Tibial artery (tissue), 4 donors: ENCODE data around the gene MYOM1.

Experiments used
- DNase-seq, 2 donors: peaks; one replicate each; pipeline ENCODE4 v3.0.0-alpha.2; 2019
- H3K27ac ChIP-seq, 2 donors: fragments of 200-600 bp; sonication (generic) in 1 of 2; 1 replicate in 1 of 2; 2 replicates in 1 of 2; pipeline ENCODE4 v1.5.1; 2018 to 2019; ENCODE audit warnings: mild to moderate bottlenecking in 1 of 2
- H3K27me3 ChIP-seq, 2 donors: fragments of 200-600 bp; sonication (generic) in 1 of 2; one replicate each; pipeline versions ENCODE4 v1.5.1 to v1.6.0; 2016 to 2019
- H3K36me3 ChIP-seq, 3 donors: fragments of 200-600 bp; sonication (generic) in 2 of 3; one replicate each; pipeline ENCODE4 v1.5.1; 2016 to 2019; ENCODE audit warnings: mild to moderate bottlenecking in 2 of 3
- H3K4me1 ChIP-seq, 4 donors: fragments of 200-600 bp; sonication (generic) in 2 of 4; 1 replicate in 3 of 4; 2 replicates in 1 of 4; pipeline ENCODE4 v1.5.1; 2016 to 2019
- H3K4me3 ChIP-seq, 2 donors: fragments of 200-600 bp; sonication (generic) in 1 of 2; 1 replicate in 1 of 2; 2 replicates in 1 of 2; pipeline ENCODE4 v1.5.1; 2018 to 2019; ENCODE audit warnings: mild to moderate bottlenecking in 2 of 2
- H3K9me3 ChIP-seq, 3 donors: fragments of 200-600 bp; sonication (generic) in 1 of 3; one replicate each; pipeline ENCODE4 v1.5.1; 2016 to 2019
- intact Hi-C: fragments of 100-400 bp; cut with DNase I; formaldehyde crosslinking; loops from one replicate; pipeline ENCODE4 v1.15.0; 2023; ENCODE audit warnings: low total_unique reads
- TF ChIP-seq, protein P1 (sequence below), 2 experiments: fragments of 200-600 bp in 1 of 2; fragments of 450-650 bp in 1 of 2; IDR thresholded peaks; one replicate each; pipeline ENCODE4 v1.5.1; 2017 to 2019; ENCODE audit warnings: antibody characterized with exemption in 2 of 2, mild to moderate bottlenecking in 1 of 2, moderate library complexity in 1 of 2

The MYOM1 gene

GRCh38 chr18:3264362-3264761, 44.6 kb upstream of the MYOM1 start:
- intact Hi-C loops = loop anchor here (5.0 kb wide), 1 partner anchor 183 kb away; no protein-coding TSS in a partner anchor
- TF ChIP-seq, protein P1, sequence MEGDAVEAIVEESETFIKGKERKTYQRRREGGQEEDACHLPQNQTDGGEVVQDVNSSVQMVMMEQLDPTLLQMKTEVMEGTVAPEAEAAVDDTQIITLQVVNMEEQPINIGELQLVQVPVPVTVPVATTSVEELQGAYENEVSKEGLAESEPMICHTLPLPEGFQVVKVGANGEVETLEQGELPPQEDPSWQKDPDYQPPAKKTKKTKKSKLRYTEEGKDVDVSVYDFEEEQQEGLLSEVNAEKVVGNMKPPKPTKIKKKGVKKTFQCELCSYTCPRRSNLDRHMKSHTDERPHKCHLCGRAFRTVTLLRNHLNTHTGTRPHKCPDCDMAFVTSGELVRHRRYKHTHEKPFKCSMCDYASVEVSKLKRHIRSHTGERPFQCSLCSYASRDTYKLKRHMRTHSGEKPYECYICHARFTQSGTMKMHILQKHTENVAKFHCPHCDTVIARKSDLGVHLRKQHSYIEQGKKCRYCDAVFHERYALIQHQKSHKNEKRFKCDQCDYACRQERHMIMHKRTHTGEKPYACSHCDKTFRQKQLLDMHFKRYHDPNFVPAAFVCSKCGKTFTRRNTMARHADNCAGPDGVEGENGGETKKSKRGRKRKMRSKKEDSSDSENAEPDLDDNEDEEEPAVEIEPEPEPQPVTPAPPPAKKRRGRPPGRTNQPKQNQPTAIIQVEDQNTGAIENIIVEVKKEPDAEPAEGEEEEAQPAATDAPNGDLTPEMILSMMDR (IDR thresholded peaks at IDR 0.05) = no peak
- no peak for DNase-seq
- no peaks in the 10 kb centered on the region for H3K36me3 ChIP-seq
- no peaks in the 10 kb centered on the region for H3K9me3 ChIP-seq
- peak overlapping the region; percentile 95 to 98 for H3K4me3 ChIP-seq
- H3K4me1 ChIP-seq = peaks cover 12 to 85% (median 63%) of the 10 kb centered on the region in 4 donors
- H3K27me3 ChIP-seq = no peaks in the 10 kb centered on the region
- peak overlapping the region in 1 of 2 donors; percentile 92 for H3K27ac ChIP-seq

- peak overlapping the region; percentile 92 to 93 for H3K27ac ChIP-seq
- H3K27me3 ChIP-seq = no peaks in the 10 kb centered on the region
- H3K9me3 ChIP-seq = no peaks in the 10 kb centered on the region
- peaks cover 8 to 9% (median 8%) of the 10 kb centered on the region in 3 donors for H3K36me3 ChIP-seq
- H3K4me1 ChIP-seq = peaks cover 12 to 79% (median 54%) of the 10 kb centered on the region in 4 donors
- intact Hi-C loops = loop anchor here (5.0 kb wide), 1 partner anchor 184 kb away; no protein-coding TSS in a partner anchor
- no peak for DNase-seq
- TF ChIP-seq, protein P1 (IDR thresholded peaks at IDR 0.05) = no peak
- peak overlapping the region; percentile 95 to 98 for H3K4me3 ChIP-seq
These were observed 43.4 kb upstream of the MYOM1 start for GRCh38 chr18:3263132-3263700.

DNA sequence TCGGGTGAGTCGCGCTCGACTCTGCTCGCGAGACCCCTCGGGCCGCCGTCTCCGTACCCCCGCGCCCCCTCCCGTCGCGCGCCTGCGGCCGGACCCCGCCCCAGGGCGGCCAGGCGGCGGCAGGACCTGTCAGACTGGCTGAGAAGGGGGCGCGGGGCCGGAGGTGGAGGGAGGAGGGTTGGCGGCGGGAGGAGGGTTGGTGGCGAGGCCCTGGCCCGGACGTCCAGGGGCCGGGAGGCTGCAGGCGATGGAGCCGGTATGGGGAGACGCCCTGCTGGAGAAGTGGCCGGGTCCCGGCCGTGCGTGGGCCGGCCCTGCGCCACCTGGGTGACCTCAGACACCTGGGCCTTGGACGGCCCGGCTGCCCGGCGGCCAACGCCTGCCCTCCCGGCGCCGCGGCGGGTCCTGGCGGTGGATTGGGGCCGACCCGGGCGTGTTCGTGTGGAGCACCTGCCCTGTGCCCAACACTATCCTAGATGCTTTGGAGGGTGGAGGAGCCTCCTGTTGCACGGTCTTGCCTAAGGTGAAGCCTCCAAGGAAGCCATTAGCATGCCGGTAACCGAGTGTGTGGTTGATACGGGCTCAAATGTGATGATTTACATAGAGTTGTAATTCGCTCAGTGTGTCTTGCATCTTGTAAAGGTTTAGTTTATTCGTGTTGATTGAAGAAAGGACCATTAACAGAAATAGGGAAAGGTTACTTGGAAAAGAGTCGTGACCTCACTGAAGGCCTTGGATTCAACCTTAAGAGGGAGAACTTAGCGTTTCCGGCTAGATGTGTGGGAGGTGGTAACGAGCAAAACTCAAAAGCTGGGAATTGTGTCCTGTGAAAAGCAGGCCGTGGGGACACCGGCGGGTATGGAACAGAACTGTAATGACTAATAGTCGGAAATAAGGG, 42.7 kb upstream of the MYOM1 start:
- peaks cover 15 to 16% (median 15%) of the 10 kb centered on the region in 3 donors for H3K36me3 ChIP-seq
- peak overlapping the region; percentile 92 to 93 for H3K27ac ChIP-seq
- no peaks in the 10 kb centered on the region for H3K9me3 ChIP-seq
- H3K4me1 ChIP-seq = peaks cover 10 to 79% (median 52%) of the 10 kb centered on the region in 4 donors
- peak overlapping the region; percentile 95 to 98 for H3K4me3 ChIP-seq
- no peaks in the 10 kb centered on the region for H3K27me3 ChIP-seq
- intact Hi-C loops = loop anchor here (5.0 kb wide), 1 partner anchor 185 kb away; no protein-coding TSS in a partner anchor
- no peak for DNase-seq
- TF ChIP-seq, protein P1 (IDR thresholded peaks at IDR 0.05) = no peak

DNA sequence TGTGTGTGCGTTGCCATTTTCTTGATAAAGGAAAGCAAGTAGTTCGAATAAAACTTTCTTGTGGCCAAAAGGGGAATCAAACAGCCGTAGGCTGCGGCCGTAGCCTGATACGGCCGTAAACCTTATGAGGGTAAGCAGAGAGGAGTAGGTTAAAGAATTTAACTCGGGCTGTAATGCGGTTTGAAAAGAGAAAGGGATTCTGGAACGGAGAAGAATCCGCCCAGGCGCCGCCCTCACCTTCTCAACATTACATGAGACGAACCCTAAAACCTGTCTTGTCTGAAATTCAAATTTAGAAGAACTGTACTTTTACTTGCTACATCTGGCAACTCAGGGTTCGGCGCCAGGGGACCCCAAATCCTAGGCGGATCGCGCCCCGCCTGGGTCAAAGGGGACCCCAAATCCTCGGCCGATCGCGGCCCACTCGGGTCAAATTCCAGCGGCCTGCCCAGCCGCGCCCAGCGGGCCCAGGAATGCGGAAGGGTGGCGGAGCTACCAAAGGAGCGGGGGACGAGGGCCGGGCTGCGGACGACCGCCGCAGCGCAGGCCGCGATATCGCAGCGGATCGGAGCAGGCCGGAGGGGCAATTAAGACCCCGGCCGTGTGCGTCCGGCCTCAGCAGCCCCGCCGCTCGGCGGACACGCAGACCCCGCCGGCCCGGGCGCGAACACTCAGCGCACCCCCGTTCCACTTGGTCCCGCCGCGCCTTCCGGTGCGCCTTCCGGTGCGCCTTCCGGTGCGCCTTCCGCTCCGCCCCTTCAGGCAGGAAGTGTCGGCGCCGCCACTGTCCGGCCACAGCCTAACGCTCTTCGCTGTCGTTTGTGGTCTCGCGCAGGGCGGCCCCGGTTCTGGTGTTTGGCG, 41.8 kb upstream of the MYOM1 start, which contains the start of gene MYL12B:
Gene MYL12B (plus strand): TSS at position 761 of the 861 bp plus-strand sequence. CDS start 10,766 bp downstream, outside the sequence.
- H3K9me3 ChIP-seq = no peaks in the 10 kb centered on the region
- peak within 1 kb of the TSS; percentile 95 to 98 for H3K4me3 ChIP-seq
- H3K36me3 ChIP-seq = peaks cover 22 to 24% (median 24%) of the 10 kb centered on the region in 3 donors
- peak; percentile 75 to 88 for DNase-seq
- no peaks in the 10 kb centered on the region for H3K27me3 ChIP-seq
- peaks cover under 1 to 79% (median 52%) of the 10 kb centered on the region in 4 donors for H3K4me1 ChIP-seq
- H3K27ac ChIP-seq = peak within 1 kb of the TSS; percentile 92 to 93
- intact Hi-C loops = loop anchor here (5.0 kb wide), 1 partner anchor 186 kb away; no protein-coding TSS in a partner anchor
- TF ChIP-seq, protein P1 (IDR thresholded peaks at IDR 0.05) = no peak

DNA sequence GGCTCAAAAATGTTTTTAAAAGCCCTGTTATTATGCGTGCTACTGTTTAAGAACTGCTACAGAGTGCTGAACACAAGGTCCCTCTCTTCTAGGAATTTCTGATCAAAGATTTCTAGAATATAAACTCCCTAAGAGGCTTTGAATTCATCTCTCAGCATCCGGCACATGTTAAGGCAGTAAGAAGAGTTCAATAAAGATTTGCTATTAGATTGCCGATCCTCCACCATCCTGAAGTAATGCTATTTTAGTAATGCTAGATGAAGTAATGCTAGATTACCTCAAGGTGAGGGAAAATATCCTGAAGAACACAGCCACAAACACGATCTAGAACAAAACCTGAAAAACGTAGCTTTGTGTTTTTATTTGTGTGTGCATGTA, 41.2 kb upstream of the MYOM1 start:
- H3K4me3 ChIP-seq = peak overlapping the region; percentile 95 to 98
- no peak for DNase-seq
- H3K36me3 ChIP-seq = peaks cover 27 to 30% (median 30%) of the 10 kb centered on the region in 3 donors
- H3K27me3 ChIP-seq = no peaks in the 10 kb centered on the region
- intact Hi-C loops = loop anchor here (5.0 kb wide), 1 partner anchor 186 kb away; no protein-coding TSS in a partner anchor
- H3K27ac ChIP-seq = peak overlapping the region; percentile 92 to 93
- TF ChIP-seq, protein P1 (IDR thresholded peaks at IDR 0.05) = no peak
- peaks cover 0 to 79% (median 48%) of the 10 kb centered on the region in 4 donors for H3K4me1 ChIP-seq
- no peaks in the 10 kb centered on the region for H3K9me3 ChIP-seq
